Measurements from ENCODE around the gene KSR1.
"Not testable (repeated sequence)": the region's sequence is repeated elsewhere in the genome, so short reads cannot be mapped to it uniquely, and the experiment has no call there.

DNA sequence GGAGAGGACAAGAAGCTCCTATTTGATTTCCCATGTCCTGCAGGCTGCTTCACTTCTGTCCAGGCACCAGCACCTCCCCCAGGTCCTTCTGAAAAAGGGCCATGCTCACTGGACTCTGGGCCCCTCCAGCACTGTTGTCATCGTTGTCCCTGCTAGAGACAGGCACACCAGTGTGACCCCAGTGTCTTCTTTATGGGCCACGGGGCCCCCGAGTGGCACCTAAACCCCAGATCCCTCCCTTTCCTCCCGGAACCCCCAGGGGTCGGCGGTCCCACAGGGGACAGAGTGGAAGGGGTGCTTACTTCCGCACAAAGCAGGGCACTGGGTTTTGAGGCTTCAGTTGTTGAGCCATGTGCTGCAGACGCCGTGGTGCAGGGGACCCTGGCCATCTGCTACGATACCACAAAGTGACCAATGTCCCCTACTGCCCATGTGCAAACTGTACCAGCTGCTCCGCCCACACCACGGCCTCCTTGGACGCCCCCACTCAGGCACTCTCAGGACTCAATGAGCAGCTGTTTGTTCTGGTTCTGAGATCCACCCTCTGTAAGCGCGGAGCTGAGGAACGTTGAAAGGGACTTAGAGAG is 199.4 kb downstream of the KSR1 start:
- TF ChIP-seq, protein P1, sequence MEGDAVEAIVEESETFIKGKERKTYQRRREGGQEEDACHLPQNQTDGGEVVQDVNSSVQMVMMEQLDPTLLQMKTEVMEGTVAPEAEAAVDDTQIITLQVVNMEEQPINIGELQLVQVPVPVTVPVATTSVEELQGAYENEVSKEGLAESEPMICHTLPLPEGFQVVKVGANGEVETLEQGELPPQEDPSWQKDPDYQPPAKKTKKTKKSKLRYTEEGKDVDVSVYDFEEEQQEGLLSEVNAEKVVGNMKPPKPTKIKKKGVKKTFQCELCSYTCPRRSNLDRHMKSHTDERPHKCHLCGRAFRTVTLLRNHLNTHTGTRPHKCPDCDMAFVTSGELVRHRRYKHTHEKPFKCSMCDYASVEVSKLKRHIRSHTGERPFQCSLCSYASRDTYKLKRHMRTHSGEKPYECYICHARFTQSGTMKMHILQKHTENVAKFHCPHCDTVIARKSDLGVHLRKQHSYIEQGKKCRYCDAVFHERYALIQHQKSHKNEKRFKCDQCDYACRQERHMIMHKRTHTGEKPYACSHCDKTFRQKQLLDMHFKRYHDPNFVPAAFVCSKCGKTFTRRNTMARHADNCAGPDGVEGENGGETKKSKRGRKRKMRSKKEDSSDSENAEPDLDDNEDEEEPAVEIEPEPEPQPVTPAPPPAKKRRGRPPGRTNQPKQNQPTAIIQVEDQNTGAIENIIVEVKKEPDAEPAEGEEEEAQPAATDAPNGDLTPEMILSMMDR (IDR thresholded peaks at IDR 0.05), result not testable (repeated sequence)
- not testable (repeated sequence) for TF ChIP-seq POLR2A (IDR thresholded peaks at IDR 0.05)
